Endodermal cell (in vitro differentiated cells): ENCODE results near the gene PPP2R2B. TPM values are rescaled to one million over a fixed set of nuclear protein-coding genes. Genes with fewer than 3 reads are reported as not detected.
A peak's percentile ranks its signal among the peaks of the same experiment; 100 is the strongest.

Experiments
- DNase-seq: peaks from one replicate; pipeline ENCODE4 v3.0.0-alpha.2; 2017
- H3K27ac ChIP-seq: 2 replicates; pipeline ENCODE4 v1.5.1; 2013; ENCODE audit warnings: mild to moderate bottlenecking, low read depth, low read length, moderate library complexity
- H3K27me3 ChIP-seq: 2 replicates; pipeline ENCODE4 v1.6.1; 2013; ENCODE audit warnings: mild to moderate bottlenecking, low read length, moderate library complexity; ENCODE audit not compliant: insufficient read depth, control insufficient read depth, poor library complexity, severe bottlenecking
- H3K36me3 ChIP-seq: 2 replicates; pipeline ENCODE4 v1.7.0; 2013; ENCODE audit warnings: mild to moderate bottlenecking, low read length, moderate library complexity; ENCODE audit not compliant: control insufficient read depth, insufficient read depth
- H3K4me1 ChIP-seq: one replicate; pipeline ENCODE4 v1.7.0; 2013; ENCODE audit warnings: low read length; ENCODE audit not compliant: control insufficient read depth, insufficient read depth
- H3K4me3 ChIP-seq: 2 replicates; pipeline ENCODE4 v1.5.1; 2013; ENCODE audit warnings: mild to moderate bottlenecking, low read length, moderate library complexity
- H3K9ac ChIP-seq: 2 replicates; pipeline ENCODE4 v1.6.1; 2013; ENCODE audit warnings: mild to moderate bottlenecking, low read length, moderate library complexity; ENCODE audit not compliant: poor library complexity, severe bottlenecking; ENCODE audit errors: extremely low read depth
- H3K9me3 ChIP-seq: 2 replicates; pipeline ENCODE4 v1.6.1; 2013; ENCODE audit warnings: mild to moderate bottlenecking, low read length, moderate library complexity; ENCODE audit not compliant: control insufficient read depth
- H3K27ac Mint-ChIP-seq: 2 replicates; pipeline ENCODE4 v1.8.0; 2020; ENCODE audit warnings: mixed read lengths
- H3K27me3 Mint-ChIP-seq: 2 replicates; pipeline ENCODE4 v1.8.0; 2021; ENCODE audit warnings: mild to moderate bottlenecking, mixed read lengths; ENCODE audit not compliant: insufficient read depth
- H3K36me3 Mint-ChIP-seq: 2 replicates; pipeline ENCODE4 v1.8.0; 2020; ENCODE audit warnings: low read depth, mixed read lengths
- H3K4me1 Mint-ChIP-seq: 2 replicates; pipeline ENCODE4 v1.8.0; 2020; ENCODE audit warnings: mixed read lengths
- H3K4me3 Mint-ChIP-seq: 2 replicates; pipeline ENCODE4 v1.8.0; 2020; ENCODE audit warnings: mild to moderate bottlenecking, moderate library complexity, mixed read lengths
- H3K9me3 Mint-ChIP-seq: 2 replicates; pipeline ENCODE4 v1.8.0; 2020; ENCODE audit warnings: mild to moderate bottlenecking, mixed read lengths
- CTCF ChIP-seq: fragments of 200-600 bp; sonication (generic); conservative IDR thresholded peaks from 2 replicates; pipeline ENCODE4 v1.5.0; 2021; ENCODE audit warnings: antibody characterized with exemption, mild to moderate bottlenecking
- WGBS, 2 experiments: methylation state at CpG; one replicate each; pipeline versions ENCODE4 v1.1.5 to v1.1.7; 2013; ENCODE audit warnings: missing lambda C conversion rate in 2 of 2, mixed read lengths in 1 of 2; ENCODE audit not compliant: insufficient coverage in 1 of 2, insufficient read length in 1 of 2; 5-methylcytosine and 5-hydroxymethylcytosine counted together
- total RNA-seq, 2 donors: library from RNA; stranded (reverse); fragmentation: NEBNext Ultra II Directional in 1 of 2; extraction: Animal tissue kit (Norgen Biotek cat#: 25700) in 1 of 2; gene quantifications; 2 replicates in 1 of 2; 3 replicates in 1 of 2; pipeline ENCODE4 v1.2.1, GENCODE V29; 2021

The PPP2R2B gene
- total RNA-seq, 2 donors from 2014 or later, result 3.3 to 8.0 TPM

GRCh38 chr5:146818822-146819221 lies 59.7 kb downstream of the PPP2R2B start:
- 76 to 100% methylated on average over 1 to 2 of the region's 2 CpGs for WGBS, 2 experiments
- Mint-ChIP-seq H3K27me3 (peaks cover 4% of the 10 kb centered on the region), H3K27ac (no peak overlapping the region)

GRCh38 chr5:146817973-146818372 lies 60.6 kb downstream of the PPP2R2B start:
- peaks cover 4% of the 10 kb centered on the region for H3K27me3 Mint-ChIP-seq
- Histone ChIP-seq H3K27ac (no peak overlapping the region), H3K27me3 (no peaks in the 10 kb centered on the region), H3K36me3 (no peaks in the 10 kb centered on the region), H3K4me1 (no peaks in the 10 kb centered on the region), H3K9me3 (no peaks in the 10 kb centered on the region), H3K9ac (no peak overlapping the region), H3K4me3 (no peak overlapping the region)
- WGBS, 2 experiments, result 91 to 100% methylated on average over 2 to 4 of the region's 4 CpGs
- no peak overlapping the region for H3K4me3 Mint-ChIP-seq
- TF ChIP-seq CTCF, result no peak
- peaks cover 12% of the 10 kb centered on the region for H3K4me1 Mint-ChIP-seq
- DNase-seq, result no peak
- H3K27ac Mint-ChIP-seq, result no peak overlapping the region
- H3K9me3 Mint-ChIP-seq, result no peaks in the 10 kb centered on the region
- no peaks in the 10 kb centered on the region for H3K36me3 Mint-ChIP-seq

More at GRCh38 chr5:146818822-146819221, 59.7 kb downstream of the PPP2R2B start:
- TF ChIP-seq CTCF, result peak; percentile 49
- Histone ChIP-seq H3K36me3 (no peaks in the 10 kb centered on the region), H3K4me1 (no peaks in the 10 kb centered on the region), H3K9me3 (no peaks in the 10 kb centered on the region), H3K27me3 (no peaks in the 10 kb centered on the region), H3K9ac (no peak overlapping the region), H3K27ac (no peak overlapping the region), H3K4me3 (no peak overlapping the region)
- Mint-ChIP-seq H3K36me3 (no peaks in the 10 kb centered on the region), H3K9me3 (no peaks in the 10 kb centered on the region), H3K4me3 (no peak overlapping the region), H3K4me1 (peaks cover 12% of the 10 kb centered on the region)
- DNase-seq, result no peak

- peak; percentile 63 for DNase-seq
- no peak overlapping the region for H3K4me3 Mint-ChIP-seq
- no peak overlapping the region for H3K27ac Mint-ChIP-seq
Measured at GRCh38 chr5:146816775-146817387, 61.7 kb downstream of the PPP2R2B start.

More at GRCh38 chr5:146816775-146817387, 61.7 kb downstream of the PPP2R2B start:
- Histone ChIP-seq H3K27ac (no peak overlapping the region), H3K9me3 (no peaks in the 10 kb centered on the region), H3K4me3 (no peak overlapping the region), H3K9ac (no peak overlapping the region), H3K27me3 (no peaks in the 10 kb centered on the region), H3K4me1 (no peaks in the 10 kb centered on the region), H3K36me3 (no peaks in the 10 kb centered on the region)
- peaks cover 12% of the 10 kb centered on the region for H3K4me1 Mint-ChIP-seq
- 67 to 73% methylated on average over 1 of the region's 1 CpG for WGBS, 2 experiments
- TF ChIP-seq CTCF, result no peak
- no peaks in the 10 kb centered on the region for H3K9me3 Mint-ChIP-seq
- peaks cover 4% of the 10 kb centered on the region for H3K27me3 Mint-ChIP-seq
- no peaks in the 10 kb centered on the region for H3K36me3 Mint-ChIP-seq
